ENCODE measurements around the gene CHRM2. TPM values are rescaled to one million over a fixed set of nuclear protein-coding genes. Genes with fewer than 3 reads are reported as not detected.
A peak's percentile ranks its signal among the peaks of the same experiment; 100 is the strongest.

Gene CHRM2
- total and polyA plus RNA-seq, 8 donors = 0.56 to 0.98 (median 0.71) TPM

DNA sequence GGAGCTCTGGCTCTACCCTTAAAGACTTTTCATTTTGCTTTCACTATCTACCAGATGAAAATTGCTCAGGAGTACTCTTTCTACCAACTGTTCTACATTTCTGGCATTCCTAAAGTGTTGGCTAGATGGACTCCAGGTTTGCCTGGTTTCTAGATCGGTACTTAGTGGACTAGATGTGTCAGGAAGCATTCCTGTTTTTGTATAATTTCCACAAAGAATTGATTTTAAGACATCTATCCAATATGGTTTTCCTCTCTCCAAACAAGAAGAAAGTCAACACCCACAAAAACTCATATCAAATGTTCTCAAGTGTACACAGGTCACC, 157.7 kb downstream of the CHRM2 start:
- Histone ChIP-seq H3K4me3 (no peak overlapping the region), H3K9me3 (no peaks in the 10 kb centered on the region), H3K27ac (no peak overlapping the region), H3K4me1 (no peaks in the 10 kb centered on the region), H3K36me3 (no peaks in the 10 kb centered on the region), H3K27me3 (no peaks in the 10 kb centered on the region)
- TF ChIP-seq, protein P1, sequence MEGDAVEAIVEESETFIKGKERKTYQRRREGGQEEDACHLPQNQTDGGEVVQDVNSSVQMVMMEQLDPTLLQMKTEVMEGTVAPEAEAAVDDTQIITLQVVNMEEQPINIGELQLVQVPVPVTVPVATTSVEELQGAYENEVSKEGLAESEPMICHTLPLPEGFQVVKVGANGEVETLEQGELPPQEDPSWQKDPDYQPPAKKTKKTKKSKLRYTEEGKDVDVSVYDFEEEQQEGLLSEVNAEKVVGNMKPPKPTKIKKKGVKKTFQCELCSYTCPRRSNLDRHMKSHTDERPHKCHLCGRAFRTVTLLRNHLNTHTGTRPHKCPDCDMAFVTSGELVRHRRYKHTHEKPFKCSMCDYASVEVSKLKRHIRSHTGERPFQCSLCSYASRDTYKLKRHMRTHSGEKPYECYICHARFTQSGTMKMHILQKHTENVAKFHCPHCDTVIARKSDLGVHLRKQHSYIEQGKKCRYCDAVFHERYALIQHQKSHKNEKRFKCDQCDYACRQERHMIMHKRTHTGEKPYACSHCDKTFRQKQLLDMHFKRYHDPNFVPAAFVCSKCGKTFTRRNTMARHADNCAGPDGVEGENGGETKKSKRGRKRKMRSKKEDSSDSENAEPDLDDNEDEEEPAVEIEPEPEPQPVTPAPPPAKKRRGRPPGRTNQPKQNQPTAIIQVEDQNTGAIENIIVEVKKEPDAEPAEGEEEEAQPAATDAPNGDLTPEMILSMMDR (IDR thresholded peaks at IDR 0.05) = no peak
- intact Hi-C loops (cut with DNase I) = no loop called here
- ATAC-seq (no peak), DNase-seq (no peak)

DNA sequence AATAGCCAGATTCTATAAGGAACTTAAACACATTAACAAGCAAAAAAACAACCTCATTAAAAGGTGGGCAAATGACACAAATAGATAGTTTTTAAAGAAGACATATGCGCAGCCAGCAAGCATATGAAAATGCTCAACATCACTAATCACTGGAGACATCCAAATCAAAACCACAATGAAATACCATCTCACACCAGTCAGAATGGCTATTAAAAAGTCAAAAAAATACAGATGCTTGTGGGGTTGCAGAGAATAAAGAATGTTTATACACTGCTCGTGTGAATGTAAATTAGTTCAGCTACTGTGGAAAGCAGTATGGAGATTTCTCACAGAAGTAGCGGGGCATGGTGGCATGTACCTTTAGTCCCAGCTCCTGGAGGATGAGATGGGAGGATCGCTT, 164.0 kb downstream of the CHRM2 start:
- Histone ChIP-seq H3K9me3 (no peaks in the 10 kb centered on the region), H3K4me3 (no peak overlapping the region), H3K27ac (no peak overlapping the region), H3K27me3 (no peaks in the 10 kb centered on the region), H3K4me1 (no peaks in the 10 kb centered on the region), H3K36me3 (no peaks in the 10 kb centered on the region)
- no peak for DNase-seq
- intact Hi-C loops (cut with DNase I) = no loop called here
- TF ChIP-seq, protein P1 (IDR thresholded peaks at IDR 0.05) = no peak
- no peak for ATAC-seq

DNA sequence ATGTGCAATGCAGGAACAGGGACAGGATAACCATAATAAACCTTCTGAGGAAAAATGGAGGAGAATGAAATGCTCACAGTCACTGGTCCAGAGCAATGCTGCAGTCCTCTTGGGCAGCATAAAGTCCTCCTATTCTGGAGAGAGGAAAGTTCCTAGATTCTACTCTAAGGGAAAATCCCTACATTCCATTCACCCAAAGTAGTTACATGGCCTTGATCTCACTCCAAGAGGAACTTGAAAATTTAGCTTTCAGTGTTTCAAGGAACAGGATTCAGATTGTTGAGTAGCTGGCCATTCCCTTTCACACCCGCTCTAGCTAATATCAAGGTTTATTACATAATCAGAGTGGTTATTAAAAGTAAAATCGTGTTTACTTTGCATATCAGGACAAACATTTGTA, 168.3 kb downstream of the CHRM2 start:
- no peak overlapping the region for H3K27ac ChIP-seq
- DNase-seq = no peak
- H3K4me3 ChIP-seq = no peak overlapping the region
- H3K9me3 ChIP-seq = no peaks in the 10 kb centered on the region
- H3K27me3 ChIP-seq = no peaks in the 10 kb centered on the region
- no peaks in the 10 kb centered on the region for H3K4me1 ChIP-seq
- H3K36me3 ChIP-seq = no peaks in the 10 kb centered on the region
- intact Hi-C loops (cut with DNase I) = no loop called here
- TF ChIP-seq, protein P1 (IDR thresholded peaks at IDR 0.05) = no peak
- ATAC-seq = peak; percentile 68

DNA sequence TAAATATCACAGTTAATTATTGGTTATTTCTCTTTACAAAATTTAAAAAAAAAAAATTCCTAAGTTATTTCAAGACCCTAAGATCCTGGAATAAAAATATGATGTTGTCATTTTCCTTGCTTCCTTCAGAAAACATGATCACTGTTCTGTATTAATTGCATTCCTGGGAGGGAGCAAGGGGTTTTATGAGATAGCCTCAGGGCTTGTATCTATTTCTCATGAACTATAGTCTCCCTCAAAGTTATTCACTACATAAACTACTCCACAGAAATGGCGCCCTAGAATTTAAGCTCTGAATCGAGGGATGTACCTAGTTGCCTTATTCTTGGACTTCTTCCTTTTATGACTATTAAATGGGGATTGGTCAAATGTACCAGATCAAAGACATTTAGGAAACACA, 170.3 kb downstream of the CHRM2 start:
- no peaks in the 10 kb centered on the region for H3K36me3 ChIP-seq
- ATAC-seq = no peak
- H3K9me3 ChIP-seq = no peaks in the 10 kb centered on the region
- TF ChIP-seq, protein P1 (IDR thresholded peaks at IDR 0.05) = no peak
- no peaks in the 10 kb centered on the region for H3K27me3 ChIP-seq
- no peak for DNase-seq
- intact Hi-C loops (cut with DNase I) = no loop called here
- H3K27ac ChIP-seq = no peak overlapping the region
- no peaks in the 10 kb centered on the region for H3K4me1 ChIP-seq
- no peak overlapping the region for H3K4me3 ChIP-seq

DNA sequence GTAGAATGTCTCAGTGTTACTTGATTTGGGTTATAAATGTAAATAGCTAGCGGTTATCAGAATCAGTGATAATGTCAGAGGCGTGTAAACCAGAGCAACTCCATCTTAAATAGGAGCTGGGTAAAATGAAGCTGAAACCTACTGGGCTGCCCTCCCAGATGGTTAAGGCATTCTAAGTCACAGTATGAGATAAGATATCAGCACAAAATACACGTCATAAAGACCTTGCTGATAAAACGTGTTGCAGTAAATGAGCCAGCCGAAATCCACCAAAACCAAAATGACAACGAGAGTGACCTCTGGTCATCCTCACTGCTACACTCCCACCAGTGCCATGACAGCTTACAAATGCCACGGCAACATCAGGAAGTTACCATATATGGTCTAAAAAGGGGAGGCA, 172.3 kb downstream of the CHRM2 start:
- DNase-seq (no peak), ATAC-seq (no peak)
- intact Hi-C loops (cut with DNase I) = no loop called here
- no peaks in the 10 kb centered on the region for H3K27me3 ChIP-seq
- H3K36me3 ChIP-seq = no peaks in the 10 kb centered on the region
- no peaks in the 10 kb centered on the region for H3K4me1 ChIP-seq
- H3K9me3 ChIP-seq = no peaks in the 10 kb centered on the region
- no peak overlapping the region for H3K4me3 ChIP-seq
- H3K27ac ChIP-seq = no peak overlapping the region
- TF ChIP-seq, protein P1 (IDR thresholded peaks at IDR 0.05) = no peak

Data from left lung (tissue), 10 donors.